DOHH2 (cell line): ENCODE data around the gene APCDD1L.

ENCODE experiments used
- H3F3A ChIP-seq: fragments of 200-600 bp; sonication (generic), shearing (Covaris generic); 2 replicates; pipeline ENCODE4 v1.6.0; 2016; ENCODE audit warnings: antibody characterized with exemption, mild to moderate bottlenecking; ENCODE audit not compliant: control insufficient read depth, insufficient read depth
- H3K27ac ChIP-seq: fragments of 200-600 bp; sonication (generic); 2 replicates; pipeline ENCODE4 v1.5.1; 2014; ENCODE audit warnings: low read depth, mild to moderate bottlenecking, low read length, moderate library complexity
- H3K27me3 ChIP-seq: fragments of 200-600 bp; sonication (generic); 2 replicates; pipeline ENCODE4 v1.6.1; 2014; ENCODE audit warnings: mild to moderate bottlenecking, low read length, mixed read lengths; ENCODE audit not compliant: control insufficient read depth
- H3K36me3 ChIP-seq: fragments of 200-600 bp; sonication (generic); 2 replicates; pipeline ENCODE4 v1.6.1; 2014; ENCODE audit warnings: mild to moderate bottlenecking, low read length, moderate library complexity, mixed read lengths; ENCODE audit not compliant: control insufficient read depth
- H3K4me1 ChIP-seq: fragments of 200-600 bp; sonication (generic); 2 replicates; pipeline ENCODE4 v1.6.1; 2014; ENCODE audit warnings: mild to moderate bottlenecking, low read length, mixed read lengths; ENCODE audit not compliant: control insufficient read depth
- H3K4me2 ChIP-seq: fragments of 200-600 bp; sonication (generic); 2 replicates; pipeline ENCODE4 v1.6.0; 2014; ENCODE audit warnings: mild to moderate bottlenecking, low read length, moderate library complexity
- H3K4me3 ChIP-seq: fragments of 200-600 bp; sonication (generic); 2 replicates; pipeline ENCODE4 v1.5.1; 2014; ENCODE audit warnings: mild to moderate bottlenecking, low read length, mixed read lengths
- H3K79me2 ChIP-seq: fragments of 200-600 bp; sonication (generic); 2 replicates; pipeline ENCODE4 v1.6.1; 2014; ENCODE audit warnings: mild to moderate bottlenecking, low read length, mixed read lengths; ENCODE audit not compliant: control insufficient read depth
- H3K9me2 ChIP-seq: fragments of 200-600 bp; sonication (generic); replicated peaks from 2 replicates; pipeline ENCODE4 v1.6.1; 2014; ENCODE audit warnings: mild to moderate bottlenecking, low read length, mixed read lengths; ENCODE audit not compliant: control insufficient read depth
- H3K9me3 ChIP-seq: fragments of 200-600 bp; sonication (generic); 2 replicates; pipeline ENCODE4 v1.6.1; 2014; ENCODE audit warnings: antibody characterized with exemption, low read length, mixed read lengths; ENCODE audit not compliant: control insufficient read depth, insufficient read depth
- H4K20me1 ChIP-seq: fragments of 200-600 bp; sonication (generic); 2 replicates; pipeline ENCODE4 v1.6.0; 2014; ENCODE audit warnings: low read depth, mild to moderate bottlenecking, antibody characterized with exemption, low read length, moderate library complexity; ENCODE audit not compliant: control insufficient read depth, insufficient read depth
- CTCF ChIP-seq: fragments of 200-600 bp; sonication (generic); IDR thresholded peaks from one replicate; pipeline ENCODE4 v1.5.1; 2014; ENCODE audit warnings: antibody characterized with exemption, mild to moderate bottlenecking, low read depth, low read length; ENCODE audit not compliant: poor library complexity, severe bottlenecking
- EZH2phosphoT487 ChIP-seq: fragments of 200-600 bp; sonication (generic); IDR thresholded peaks from 2 replicates; pipeline ENCODE4 v1.6.1; 2017; ENCODE audit warnings: borderline replicate concordance, mild to moderate bottlenecking, antibody characterized with exemption, low read length, moderate library complexity, mixed read lengths

Gene APCDD1L

GRCh38 chr20:58557733-58558342, 42.6 kb upstream of the APCDD1L start:
- H3K27me3 ChIP-seq, result 0 out of 2 replicates have a peak, but pooled peaks cover 2% of the 10 kb centered on the region
- H3F3A ChIP-seq, result no peaks in the 10 kb centered on the region
- H3K4me3 ChIP-seq, result no peak overlapping the region
- TF ChIP-seq CTCF (no peak), EZH2phosphoT487 (no peak)
- H3K36me3 ChIP-seq, result no peaks in the 10 kb centered on the region
- H4K20me1 ChIP-seq, result no peaks in the 10 kb centered on the region
- H3K9me2 ChIP-seq, result no peaks in the 10 kb centered on the region
- no peaks in the 10 kb centered on the region for H3K9me3 ChIP-seq
- no peak overlapping the region for H3K4me2 ChIP-seq
- no peaks in the 10 kb centered on the region for H3K79me2 ChIP-seq
- H3K4me1 ChIP-seq, result no peaks in the 10 kb centered on the region
- no peak overlapping the region for H3K27ac ChIP-seq

- Histone ChIP-seq H3K27ac (no peak overlapping the region), H3K9me2 (no peaks in the 10 kb centered on the region), H3F3A (no peaks in the 10 kb centered on the region), H3K4me3 (no peak overlapping the region), H3K4me1 (no peaks in the 10 kb centered on the region), H3K27me3 (peaks cover 7% of the 10 kb centered on the region; the same call in 1 of the 2 replicates), H3K9me3 (no peaks in the 10 kb centered on the region), H3K79me2 (no peaks in the 10 kb centered on the region), H3K4me2 (no peak overlapping the region), H3K36me3 (no peaks in the 10 kb centered on the region), H4K20me1 (no peaks in the 10 kb centered on the region)
- TF ChIP-seq EZH2phosphoT487, result no peak
- no peak for TF ChIP-seq CTCF
These were observed 41.8 kb upstream of the APCDD1L start for GRCh38 chr20:58556961-58557360.

GRCh38 chr20:58555078-58555765, 40.0 kb upstream of the APCDD1L start:
- no peak overlapping the region for H3K4me3 ChIP-seq
- H3K9me2 ChIP-seq, result no peaks in the 10 kb centered on the region
- H3K36me3 ChIP-seq, result no peaks in the 10 kb centered on the region
- H3K9me3 ChIP-seq, result no peaks in the 10 kb centered on the region
- no peak overlapping the region for H3K4me2 ChIP-seq
- H3F3A ChIP-seq, result no peaks in the 10 kb centered on the region
- no peaks in the 10 kb centered on the region for H3K79me2 ChIP-seq
- TF ChIP-seq CTCF (no peak), EZH2phosphoT487 (no peak)
- H4K20me1 ChIP-seq, result no peaks in the 10 kb centered on the region
- H3K27ac ChIP-seq, result no peak overlapping the region
- H3K4me1 ChIP-seq, result no peaks in the 10 kb centered on the region
- peaks cover 7% of the 10 kb centered on the region; the same call in 1 of the 2 replicates for H3K27me3 ChIP-seq
